Fibroblast of lung (primary cell): ENCODE data around the gene NDUFS8.

ENCODE experiments used
- EZH2 ChIP-seq: IDR thresholded peaks from 2 replicates; pipeline ENCODE4 v1.5.1; 2012; ENCODE audit warnings: low read length, control low read depth, mild to moderate bottlenecking; ENCODE audit errors: missing control alignments
- TF ChIP-seq, protein P1 (sequence below), 2 donors: IDR thresholded peaks in 1 of 2; conservative IDR thresholded peaks in 1 of 2; 1 replicate in 1 of 2; 2 replicates in 1 of 2; pipeline ENCODE4 v1.5.1; 2011 to 2012; ENCODE audit warnings: low read length in 2 of 2, control low read depth in 1 of 2, inconsistent platforms in 1 of 2, low read depth in 1 of 2, mild to moderate bottlenecking in 1 of 2

DNA sequence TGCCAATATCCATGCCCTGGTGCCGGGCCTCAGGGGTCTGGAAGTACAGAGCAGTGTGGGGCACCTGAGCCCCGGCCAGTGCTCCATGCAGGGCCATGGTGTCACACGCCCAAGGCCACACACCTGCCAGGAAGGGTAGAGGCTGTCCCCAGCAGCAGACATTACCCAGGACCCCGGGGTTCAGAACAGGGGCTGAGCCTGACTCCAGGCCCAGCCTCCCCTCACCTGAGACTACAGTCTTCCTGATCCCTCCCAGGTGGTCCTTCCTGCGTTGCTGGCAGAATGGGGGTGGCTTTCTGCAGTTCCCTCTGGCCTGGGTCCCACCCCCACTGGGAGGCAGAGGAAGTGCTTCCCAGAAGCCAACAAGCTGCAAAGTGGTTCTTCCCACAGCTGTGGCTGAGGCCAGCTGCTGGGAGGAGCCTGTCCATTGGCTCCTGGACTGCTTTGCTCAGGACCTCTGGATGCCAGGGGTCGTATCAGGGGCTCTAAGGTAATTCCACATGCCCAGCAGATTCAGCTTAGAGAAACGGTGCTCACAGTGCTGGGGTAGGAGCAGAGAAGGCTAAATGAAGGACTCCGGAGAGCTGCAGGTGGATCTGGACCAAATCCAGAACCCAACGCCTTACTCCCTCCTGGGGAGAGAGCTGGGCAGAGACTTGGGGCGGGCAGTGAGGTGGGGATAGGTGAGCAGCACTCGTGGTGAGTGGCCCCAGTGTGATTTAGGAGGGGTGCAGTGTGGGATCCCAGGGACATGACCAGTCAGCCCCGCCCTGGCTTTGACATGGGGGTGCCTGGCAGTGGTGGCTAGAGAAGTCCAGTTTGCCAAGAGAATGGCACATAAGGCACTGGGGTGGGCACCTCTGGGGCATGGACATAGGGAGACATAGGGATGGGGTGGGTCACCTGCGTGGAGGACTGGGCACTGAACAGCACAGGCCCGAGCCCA, 21.0 kb downstream of the NDUFS8 start:
- TF ChIP-seq, protein P1, sequence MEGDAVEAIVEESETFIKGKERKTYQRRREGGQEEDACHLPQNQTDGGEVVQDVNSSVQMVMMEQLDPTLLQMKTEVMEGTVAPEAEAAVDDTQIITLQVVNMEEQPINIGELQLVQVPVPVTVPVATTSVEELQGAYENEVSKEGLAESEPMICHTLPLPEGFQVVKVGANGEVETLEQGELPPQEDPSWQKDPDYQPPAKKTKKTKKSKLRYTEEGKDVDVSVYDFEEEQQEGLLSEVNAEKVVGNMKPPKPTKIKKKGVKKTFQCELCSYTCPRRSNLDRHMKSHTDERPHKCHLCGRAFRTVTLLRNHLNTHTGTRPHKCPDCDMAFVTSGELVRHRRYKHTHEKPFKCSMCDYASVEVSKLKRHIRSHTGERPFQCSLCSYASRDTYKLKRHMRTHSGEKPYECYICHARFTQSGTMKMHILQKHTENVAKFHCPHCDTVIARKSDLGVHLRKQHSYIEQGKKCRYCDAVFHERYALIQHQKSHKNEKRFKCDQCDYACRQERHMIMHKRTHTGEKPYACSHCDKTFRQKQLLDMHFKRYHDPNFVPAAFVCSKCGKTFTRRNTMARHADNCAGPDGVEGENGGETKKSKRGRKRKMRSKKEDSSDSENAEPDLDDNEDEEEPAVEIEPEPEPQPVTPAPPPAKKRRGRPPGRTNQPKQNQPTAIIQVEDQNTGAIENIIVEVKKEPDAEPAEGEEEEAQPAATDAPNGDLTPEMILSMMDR (conservative IDR thresholded peaks at IDR 0.05 in 1 of 2, IDR thresholded peaks at IDR 0.05 in 1 of 2; ENCODE audit: low read depth in 1 of 2, low read length in 2 of 2): no peak
- no peak for TF ChIP-seq EZH2
